Parathyroid adenoma (tissue), 2 donors: ENCODE measurements around the gene TCF4.

ENCODE experiments used
- H2AFZ ChIP-seq: fragments of 300-600 bp; sonication (generic); one replicate; pipeline ENCODE4 v1.7.0; 2017; ENCODE audit warnings: antibody characterized with exemption, mild to moderate bottlenecking
- H3K27ac ChIP-seq: fragments of 300-600 bp; sonication (generic); one replicate; pipeline ENCODE4 v1.7.0; 2017
- H3K27me3 ChIP-seq: fragments of 300-600 bp; sonication (generic); one replicate; pipeline ENCODE4 v1.7.0; 2017; ENCODE audit warnings: low read length; ENCODE audit not compliant: control insufficient read depth, insufficient read depth
- H3K36me3 ChIP-seq: fragments of 300-600 bp; sonication (generic); one replicate; pipeline ENCODE4 v1.7.0; 2017; ENCODE audit warnings: low read length; ENCODE audit not compliant: control insufficient read depth, insufficient read depth
- H3K4me1 ChIP-seq: fragments of 300-600 bp; sonication (generic); one replicate; pipeline ENCODE4 v1.7.0; 2017; ENCODE audit warnings: control low read depth
- H3K4me2 ChIP-seq: fragments of 300-600 bp; sonication (generic); one replicate; pipeline ENCODE4 v1.7.0; 2017; ENCODE audit warnings: low read length
- H3K4me3 ChIP-seq: fragments of 300-600 bp; sonication (generic); one replicate; pipeline ENCODE4 v1.7.0; 2017; ENCODE audit warnings: low read depth, low read length
- H3K79me2 ChIP-seq: fragments of 300-600 bp; sonication (generic); one replicate; pipeline ENCODE4 v1.7.0; 2017; ENCODE audit warnings: control low read depth
- H3K9ac ChIP-seq: fragments of 300-600 bp; sonication (generic); one replicate; pipeline ENCODE4 v1.7.0; 2017; ENCODE audit warnings: mild to moderate bottlenecking
- H3K9me3 ChIP-seq: fragments of 300-600 bp; sonication (generic); one replicate; pipeline ENCODE4 v1.7.0; 2017; ENCODE audit warnings: low read length; ENCODE audit not compliant: control insufficient read depth
- CTCF ChIP-seq: fragments of 300-600 bp; sonication (generic); IDR thresholded peaks from one replicate; pipeline ENCODE4 v1.7.0; 2017; ENCODE audit warnings: antibody characterized with exemption, mild to moderate bottlenecking
- donor health status: primary hyperparathyroidism.

TCF4 gene

GRCh38 chr18:55491616-55492015, 96.4 kb downstream of the TCF4 start:
- Histone ChIP-seq H3K27ac (no peak overlapping the region), H3K27me3 (no peaks in the 10 kb centered on the region), H3K9me3 (no peaks in the 10 kb centered on the region), H3K9ac (no peak overlapping the region), H3K36me3 (no peaks in the 10 kb centered on the region), H3K79me2 (no peaks in the 10 kb centered on the region), H3K4me3 (no peak overlapping the region), H3K4me1 (no peaks in the 10 kb centered on the region), H3K4me2 (no peak overlapping the region), H2AFZ (no peak overlapping the region)
- TF ChIP-seq CTCF, result no peak

DNA sequence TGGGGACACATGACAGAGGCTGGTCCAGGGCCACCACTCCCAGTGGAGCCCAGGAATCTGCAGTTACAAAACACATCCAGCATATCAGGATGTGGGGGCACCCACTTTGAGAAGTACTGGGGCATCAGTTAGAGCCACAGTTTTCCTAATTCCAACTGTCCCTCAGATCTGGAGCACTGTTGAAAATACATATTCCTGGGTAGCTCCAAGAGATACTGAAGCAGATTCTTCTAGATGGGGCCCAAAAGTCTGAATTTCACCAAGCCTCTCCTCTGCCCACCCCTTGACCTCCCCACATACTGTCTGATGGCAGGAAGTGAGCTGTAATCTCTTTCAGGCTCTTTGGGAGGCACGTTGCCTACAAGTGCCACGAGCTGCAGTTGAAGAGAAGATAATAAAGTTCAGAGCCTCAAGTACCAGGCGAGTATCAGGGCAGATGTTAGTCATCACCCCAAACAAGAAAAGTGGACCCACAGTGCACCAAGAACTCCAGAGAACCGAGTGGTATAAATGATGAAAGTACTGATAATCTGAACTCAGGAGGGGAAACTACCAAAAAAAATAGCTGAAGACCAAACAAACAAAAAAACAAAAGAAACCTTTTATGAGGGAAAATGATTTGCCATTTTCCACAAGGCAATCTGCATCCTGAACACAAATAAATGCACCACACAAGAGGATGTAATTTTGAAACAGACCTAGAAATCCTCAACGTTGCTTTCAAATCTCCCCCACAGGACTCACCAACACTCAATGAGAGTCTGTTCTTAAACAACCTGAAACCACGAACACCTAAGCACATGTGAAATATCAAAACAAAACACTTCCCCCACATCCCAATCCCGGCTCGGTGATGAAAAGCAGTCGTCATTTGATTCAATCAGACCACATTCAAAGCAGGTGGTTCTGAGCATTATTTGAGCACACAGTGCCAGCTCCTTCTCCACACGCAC, 98.7 kb downstream of the TCF4 start:
- Histone ChIP-seq H3K79me2 (no peaks in the 10 kb centered on the region), H3K4me3 (no peak overlapping the region), H3K27me3 (no peaks in the 10 kb centered on the region), H3K36me3 (no peaks in the 10 kb centered on the region), H3K4me1 (no peaks in the 10 kb centered on the region), H3K4me2 (no peak overlapping the region), H3K9ac (no peak overlapping the region), H3K9me3 (no peaks in the 10 kb centered on the region), H3K27ac (no peak overlapping the region), H2AFZ (no peak overlapping the region)
- TF ChIP-seq CTCF, result no peak

- Histone ChIP-seq H3K4me3 (no peak overlapping the region), H2AFZ (no peak overlapping the region), H3K4me2 (no peak overlapping the region), H3K79me2 (no peaks in the 10 kb centered on the region), H3K27ac (no peak overlapping the region), H3K4me1 (no peaks in the 10 kb centered on the region), H3K9ac (no peak overlapping the region), H3K27me3 (no peaks in the 10 kb centered on the region), H3K36me3 (no peaks in the 10 kb centered on the region), H3K9me3 (no peaks in the 10 kb centered on the region)
- TF ChIP-seq CTCF, result no peak
Observed at GRCh38 chr18:55488473-55488872, 99.5 kb downstream of the TCF4 start.

DNA sequence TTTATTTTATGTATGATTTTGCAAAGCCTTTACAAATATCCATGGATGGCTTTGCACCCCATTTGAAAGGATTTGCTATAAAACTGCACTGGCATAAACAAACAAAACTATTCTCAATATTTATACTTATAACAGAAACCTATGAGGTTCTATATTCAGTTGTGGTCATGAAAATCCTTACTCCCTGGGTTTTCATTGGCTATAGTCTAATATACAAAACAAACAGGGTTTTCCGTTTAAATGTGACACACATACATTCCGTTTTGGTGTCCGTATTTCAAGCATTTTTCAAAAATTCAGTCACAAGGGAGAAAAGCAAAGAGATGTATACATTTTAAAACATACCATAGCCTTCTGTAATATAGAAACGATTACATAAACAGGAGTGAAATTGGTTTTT, 100.0 kb downstream of the TCF4 start:
- no peak overlapping the region for H3K4me3 ChIP-seq
- TF ChIP-seq CTCF, result no peak
- H3K4me1 ChIP-seq, result no peaks in the 10 kb centered on the region
- no peaks in the 10 kb centered on the region for H3K9me3 ChIP-seq
- no peaks in the 10 kb centered on the region for H3K79me2 ChIP-seq
- H3K27me3 ChIP-seq, result no peaks in the 10 kb centered on the region
- no peak overlapping the region for H3K27ac ChIP-seq
- no peak overlapping the region for H2AFZ ChIP-seq
- H3K9ac ChIP-seq, result no peak overlapping the region
- H3K36me3 ChIP-seq, result no peaks in the 10 kb centered on the region
- H3K4me2 ChIP-seq, result no peak overlapping the region

GRCh38 chr18:55486936-55487335, 101.1 kb downstream of the TCF4 start:
- H3K9me3 ChIP-seq, result no peaks in the 10 kb centered on the region
- H3K4me3 ChIP-seq, result no peak overlapping the region
- no peak overlapping the region for H3K4me2 ChIP-seq
- H3K9ac ChIP-seq, result no peak overlapping the region
- H3K36me3 ChIP-seq, result no peaks in the 10 kb centered on the region
- no peaks in the 10 kb centered on the region for H3K4me1 ChIP-seq
- no peak overlapping the region for H2AFZ ChIP-seq
- no peaks in the 10 kb centered on the region for H3K27me3 ChIP-seq
- H3K27ac ChIP-seq, result no peak overlapping the region
- TF ChIP-seq CTCF, result no peak
- no peaks in the 10 kb centered on the region for H3K79me2 ChIP-seq
